ENCODE results near the gene DUSP16.
"Not testable (repeated sequence)": the region's sequence is repeated elsewhere in the genome, so short reads cannot be mapped to it uniquely, and the experiment has no call there.

Gene DUSP16

GRCh38 chr12:12492547-12492946 is 70.1 kb downstream of the DUSP16 start:
- DNase-seq (ENCODE audit: low spot score) = no peak

GRCh38 chr12:12491606-12492005 is 71.1 kb downstream of the DUSP16 start:
- no peak for DNase-seq (ENCODE audit: low spot score)

- no peak for DNase-seq (ENCODE audit: low spot score)
Measured at GRCh38 chr12:12488823-12489550, 73.7 kb downstream of the DUSP16 start.

GRCh38 chr12:12488296-12488695 is 74.4 kb downstream of the DUSP16 start:
- no peak for DNase-seq (ENCODE audit: low spot score)

GRCh38 chr12:12487490-12487889 is 75.2 kb downstream of the DUSP16 start:
- no peak for DNase-seq (ENCODE audit: low spot score)

DNA sequence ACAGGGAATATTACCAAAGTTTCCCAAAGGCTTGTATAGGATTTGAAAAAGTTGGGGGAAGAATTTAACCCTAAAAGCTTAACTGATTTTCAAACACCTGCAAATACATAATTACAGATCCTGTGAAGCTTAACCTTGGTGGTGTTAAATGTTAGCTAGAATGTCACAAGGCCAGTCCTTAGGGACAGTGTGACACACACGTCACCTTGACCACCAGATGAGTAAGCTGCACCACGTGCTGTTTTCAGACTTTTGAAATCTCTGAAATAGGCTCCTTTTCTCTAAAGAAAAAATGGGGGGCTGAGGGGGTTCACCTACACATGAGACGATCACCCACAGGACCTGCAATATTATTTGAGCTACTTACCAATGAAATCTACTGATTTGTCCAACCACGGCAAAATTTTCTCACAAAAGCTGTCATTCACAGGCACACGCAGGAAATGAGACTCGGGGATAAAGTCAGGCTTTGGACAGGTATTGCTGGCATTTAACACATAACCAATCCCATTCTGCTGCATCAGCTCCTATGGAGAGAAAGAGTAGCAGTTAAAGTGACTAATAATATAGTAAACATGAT is 75.9 kb downstream of the DUSP16 start:
- peak; percentile 58 for DNase-seq (ENCODE audit: low spot score)

DNA sequence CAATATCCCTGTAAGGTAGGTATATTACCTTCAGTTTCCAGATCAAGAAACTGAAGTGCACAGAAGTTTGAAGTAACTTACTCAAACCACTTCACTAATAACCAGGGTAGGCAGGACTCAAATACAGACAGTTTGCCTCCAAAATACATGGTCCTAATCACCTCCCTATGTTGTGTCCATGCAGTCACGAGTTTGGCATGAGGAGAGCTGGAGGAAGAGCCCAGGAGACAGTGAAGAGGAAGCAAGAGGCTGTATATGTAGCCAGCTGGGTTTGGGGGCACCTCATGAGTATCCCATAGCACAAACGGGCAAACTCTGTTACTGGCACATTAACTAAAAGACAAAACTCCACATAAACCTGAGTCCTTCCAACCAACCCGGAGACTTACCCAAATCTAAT is 79.2 kb downstream of the DUSP16 start:
- DNase-seq (ENCODE audit: low spot score) = no peak

- no peak for DNase-seq (ENCODE audit: low spot score)
Measured at GRCh38 chr12:12482959-12483358, 79.7 kb downstream of the DUSP16 start.

DNA sequence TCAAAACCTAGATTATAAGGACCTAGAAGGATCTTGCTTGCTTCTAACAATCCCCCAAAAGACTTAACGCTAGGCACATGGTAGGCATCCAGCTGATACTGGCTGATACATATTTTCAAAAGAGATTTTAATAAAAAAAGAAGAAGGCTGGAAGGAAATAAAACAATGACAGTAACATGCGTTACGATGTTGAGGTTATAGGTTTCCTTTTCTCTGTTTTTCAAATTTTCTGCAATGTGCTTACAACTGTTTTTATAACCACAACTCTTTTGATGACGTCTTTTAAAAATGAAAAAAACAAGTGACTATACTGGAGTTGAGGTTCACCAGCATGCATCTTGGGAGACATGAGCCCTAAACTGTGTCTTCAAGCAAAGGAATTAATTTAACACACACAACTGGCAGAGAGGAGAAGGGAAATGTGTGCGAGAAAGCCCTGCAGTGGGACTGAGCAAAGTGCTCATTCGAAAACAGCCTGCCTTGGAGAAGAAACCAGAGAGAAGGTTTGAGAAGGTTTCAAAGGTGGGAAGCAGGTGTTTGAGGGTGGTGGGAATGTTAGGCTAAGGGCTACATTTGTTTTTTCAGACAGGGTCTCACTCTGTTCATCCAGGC is 80.4 kb downstream of the DUSP16 start:
- DNase-seq (ENCODE audit: low spot score) = peak; percentile 55

DNA sequence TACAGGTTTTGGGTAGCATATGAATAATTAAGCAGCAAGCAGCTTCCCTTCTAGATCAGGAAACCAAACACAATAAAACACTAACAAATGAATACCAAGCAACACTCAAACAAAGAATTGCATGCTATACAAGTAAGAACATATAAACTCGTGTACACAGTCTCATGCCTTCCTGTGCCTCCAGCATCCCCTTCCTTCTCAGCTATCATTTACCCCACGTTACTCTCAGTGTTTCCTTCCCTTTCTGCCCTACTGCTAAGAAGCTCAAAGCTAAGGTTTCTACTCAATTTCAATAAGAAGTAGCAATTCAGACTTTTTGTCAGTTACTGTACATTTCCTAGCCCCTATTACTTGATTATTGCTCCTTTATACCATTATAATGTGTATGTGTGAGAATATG is 81.0 kb downstream of the DUSP16 start:
- peak; percentile 60 for DNase-seq (ENCODE audit: low spot score)

GRCh38 chr12:12480074-12480473 is 82.6 kb downstream of the DUSP16 start:
- DNase-seq (ENCODE audit: low spot score) = no peak

DNA sequence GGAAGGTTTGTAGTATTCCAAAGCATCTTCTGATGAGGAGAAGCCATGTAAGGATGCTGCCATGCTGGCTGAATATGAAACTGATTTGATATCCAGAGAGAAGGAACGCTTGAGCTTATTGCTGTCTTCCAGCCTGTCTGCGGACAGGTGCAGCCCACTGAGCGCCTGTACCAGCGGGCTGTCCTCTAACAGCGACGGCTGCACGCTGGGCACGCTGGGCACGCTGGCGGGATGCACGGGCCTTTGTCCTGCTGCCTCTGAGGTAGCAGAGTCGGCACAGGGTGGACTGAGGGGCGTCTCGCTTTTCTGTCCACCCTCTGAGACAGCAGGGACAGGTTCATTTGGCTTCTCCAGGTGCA is 85.2 kb downstream of the DUSP16 start:
- no peak for DNase-seq (ENCODE audit: low spot score)

GRCh38 chr12:12476857-12477531 is 85.7 kb downstream of the DUSP16 start:
- DNase-seq (ENCODE audit: low spot score) = no peak

DNA sequence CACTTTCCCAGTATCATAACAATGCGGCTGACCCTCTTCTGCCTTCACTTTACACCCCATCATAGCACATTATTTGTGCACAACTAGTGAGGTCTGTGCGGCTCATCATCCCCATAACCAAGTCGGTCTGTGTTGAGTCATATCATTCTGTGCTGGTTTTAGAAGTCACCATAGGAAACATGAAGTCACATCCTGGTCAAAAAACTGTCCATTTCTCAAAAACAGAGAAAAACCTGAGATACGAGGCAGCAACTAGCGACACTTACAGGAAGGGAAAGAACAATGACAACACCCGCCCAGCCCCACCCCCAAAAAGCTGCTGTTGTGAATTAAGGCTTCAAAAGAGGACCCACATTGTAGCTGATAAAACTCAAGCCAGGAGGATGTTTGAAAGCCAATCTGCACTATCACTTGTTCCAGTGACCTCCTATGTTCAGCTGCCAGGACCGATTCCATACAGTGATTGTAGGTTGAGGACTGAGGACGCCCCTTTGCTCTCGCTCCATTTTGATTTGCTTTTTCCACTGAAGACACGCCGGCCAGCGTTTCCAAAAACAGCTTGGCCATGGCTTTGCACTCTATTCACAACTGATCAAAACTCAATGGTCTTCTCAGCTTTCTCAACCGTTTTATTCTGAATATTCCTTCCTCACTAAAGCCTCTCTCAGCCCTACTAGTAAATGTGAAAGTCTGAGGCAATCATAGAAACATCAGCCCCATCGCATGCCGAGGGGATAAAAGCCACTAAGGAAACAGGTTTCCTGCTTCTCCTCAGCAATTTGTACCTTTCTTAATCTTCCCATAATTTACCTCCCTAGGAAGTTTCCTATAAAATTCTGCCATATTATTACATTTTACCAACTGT is 87.5 kb downstream of the DUSP16 start:
- peak; percentile 94 for DNase-seq (ENCODE audit: low spot score)

DNA sequence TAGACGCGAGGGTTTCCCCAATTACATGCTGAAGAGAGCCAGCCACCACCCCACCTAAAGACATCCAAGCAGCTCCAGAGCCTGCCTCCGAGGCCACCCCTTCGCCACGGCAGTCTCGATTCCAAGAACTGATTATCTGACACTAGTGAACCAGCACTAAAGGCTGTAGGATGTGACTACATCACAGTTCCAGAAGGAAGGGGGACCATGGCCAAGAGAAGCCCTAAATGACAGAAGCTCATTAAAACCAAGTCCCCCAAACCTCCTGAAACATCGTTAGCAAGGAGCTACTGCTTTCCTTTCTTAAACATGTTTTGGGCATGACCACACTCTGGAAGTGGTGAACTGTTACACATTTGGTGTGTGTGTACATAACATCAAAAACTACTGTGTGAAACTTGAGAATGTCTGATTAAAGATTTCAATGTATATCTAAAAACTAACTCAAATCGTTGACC is 88.2 kb downstream of the DUSP16 start:
- DNase-seq (ENCODE audit: low spot score) = peak; percentile 77

GRCh38 chr12:12473223-12473622 is 89.4 kb downstream of the DUSP16 start:
- no peak for DNase-seq (ENCODE audit: low spot score)

DNA sequence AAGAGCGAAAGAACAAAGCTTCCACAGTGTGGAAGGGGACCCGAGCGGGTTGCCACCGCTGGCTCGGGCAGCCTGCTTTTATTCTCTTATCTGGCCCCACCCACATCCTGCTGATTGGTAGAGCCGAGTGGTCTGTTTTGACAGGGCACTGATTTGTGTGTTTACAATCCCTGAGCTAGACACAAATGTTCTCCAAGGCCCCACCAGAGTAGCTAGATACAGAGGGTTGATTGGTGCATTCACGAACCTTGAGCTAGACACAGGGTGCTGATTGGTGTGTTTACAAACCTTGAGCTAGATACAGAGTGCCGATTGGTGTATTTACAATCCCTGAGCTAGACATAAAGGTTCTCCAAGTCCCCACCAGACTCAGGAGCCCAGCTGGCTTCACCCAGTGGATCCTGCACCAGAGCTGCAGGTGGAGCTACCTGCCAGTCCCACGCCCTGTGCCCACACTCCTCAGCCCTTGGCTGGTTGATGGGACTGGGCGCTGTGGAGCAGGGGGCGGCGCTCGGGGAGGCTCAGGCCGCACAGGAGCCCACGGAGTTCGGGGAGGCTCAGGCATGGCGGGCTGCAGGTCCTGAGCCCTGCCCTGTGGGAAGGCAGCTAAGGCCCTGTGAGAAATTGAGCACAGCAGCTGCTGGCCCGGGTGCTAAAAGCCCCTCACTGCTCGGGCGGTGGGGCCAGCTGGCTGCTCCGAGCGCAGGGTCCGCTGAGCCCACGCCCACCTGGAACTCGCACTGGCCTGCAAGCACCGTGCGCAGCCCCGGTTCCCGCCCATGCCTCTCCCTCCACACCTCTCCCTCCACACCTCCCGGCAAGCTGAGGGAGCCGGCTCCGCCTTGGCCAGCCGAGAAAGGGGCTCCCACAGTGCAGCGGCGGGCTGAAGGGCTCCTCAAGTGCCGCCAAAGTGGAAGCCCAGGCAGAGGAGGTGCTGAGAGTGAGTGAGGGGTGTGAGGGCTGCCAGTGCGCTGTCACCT is 90.4 kb downstream of the DUSP16 start:
- not testable (repeated sequence) for DNase-seq (ENCODE audit: low spot score)

DNA sequence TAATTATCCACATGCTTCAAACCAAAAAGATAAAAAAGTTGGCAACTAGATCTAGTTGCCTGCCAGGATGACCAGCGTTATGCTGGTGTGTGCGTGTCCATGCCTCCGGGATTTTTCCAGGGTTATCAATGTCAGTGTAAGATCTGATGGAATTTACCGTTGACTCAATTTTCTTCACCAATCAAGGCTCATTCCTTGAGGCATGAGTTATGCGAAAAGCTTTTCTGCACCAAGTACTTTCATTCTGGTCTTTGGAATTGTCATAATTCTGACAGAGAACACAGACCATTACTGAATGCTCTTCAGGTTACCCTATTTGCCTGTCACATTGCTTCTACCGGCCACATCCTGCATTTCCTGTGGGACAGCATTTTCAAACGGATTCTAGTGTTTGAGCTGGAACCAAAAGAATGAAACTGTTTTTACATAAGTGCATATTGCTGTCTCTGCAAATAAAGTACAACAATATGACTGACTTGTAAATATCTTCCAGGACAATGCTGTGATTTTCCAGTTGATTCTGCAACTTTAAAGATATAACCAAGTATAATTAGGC is 91.8 kb downstream of the DUSP16 start:
- DNase-seq (ENCODE audit: low spot score) = no peak

GRCh38 chr12:12469386-12469785 is 93.3 kb downstream of the DUSP16 start:
- no peak for DNase-seq (ENCODE audit: low spot score)

- DNase-seq (ENCODE audit: low spot score) = no peak
Measured at GRCh38 chr12:12468575-12468974, 94.1 kb downstream of the DUSP16 start.
